Karpas-422 (cell line): Measurements from ENCODE around the gene AP2M1. TPM values are rescaled to one million over a fixed set of nuclear protein-coding genes. Genes with fewer than 3 reads are reported as not detected.

Experiments
- DNase-seq: peaks from one replicate; pipeline ENCODE4 v3.0.0-alpha.2; 2015
- H2AFZ ChIP-seq: fragments of 200-600 bp; sonication (generic); 2 replicates; pipeline ENCODE4 v1.6.1; 2014; ENCODE audit warnings: antibody characterized with exemption, low read length, mixed read lengths
- H3K27ac ChIP-seq: fragments of 200-600 bp; sonication (generic); 2 replicates; pipeline ENCODE4 v1.5.1; 2014; ENCODE audit warnings: mild to moderate bottlenecking, low read length, moderate library complexity
- H3K27me3 ChIP-seq: fragments of 200-600 bp; sonication (generic); 2 replicates; pipeline ENCODE4 v1.6.1; 2014; ENCODE audit warnings: low read length, mixed read lengths
- H3K36me3 ChIP-seq: fragments of 200-600 bp; sonication (generic); 2 replicates; pipeline ENCODE4 v1.6.1; 2014; ENCODE audit warnings: low read length, mixed read lengths; ENCODE audit not compliant: insufficient read depth
- H3K4me1 ChIP-seq: fragments of 200-600 bp; sonication (generic); 2 replicates; pipeline ENCODE4 v1.6.1; 2014; ENCODE audit warnings: mild to moderate bottlenecking, low read length, mixed read lengths
- H3K4me2 ChIP-seq: fragments of 200-600 bp; sonication (generic); 2 replicates; pipeline ENCODE4 v1.6.1; 2014; ENCODE audit warnings: low read length, low read depth, mild to moderate bottlenecking; ENCODE audit not compliant: poor library complexity, severe bottlenecking
- H3K4me3 ChIP-seq: fragments of 200-600 bp; sonication (generic); 2 replicates; pipeline ENCODE4 v1.5.1; 2014; ENCODE audit warnings: mild to moderate bottlenecking, antibody characterized with exemption, low read length, mixed read lengths
- H3K79me2 ChIP-seq: fragments of 200-600 bp; sonication (generic); 2 replicates; pipeline ENCODE4 v1.6.1; 2014; ENCODE audit warnings: mild to moderate bottlenecking, low read length, mixed read lengths
- H3K9ac ChIP-seq: fragments of 200-600 bp; sonication (generic); 2 replicates; pipeline ENCODE4 v1.6.0; 2014; ENCODE audit warnings: low read length
- H3K9me2 ChIP-seq: fragments of 200-600 bp; sonication (generic), shearing (Covaris generic); replicated peaks from 2 replicates; pipeline ENCODE4 v1.6.0; 2014; ENCODE audit warnings: mild to moderate bottlenecking, low read length, moderate library complexity; ENCODE audit not compliant: insufficient read depth
- H3K9me3 ChIP-seq: fragments of 300-700, 200-600 bp; sonication (generic); 2 replicates; pipeline ENCODE4 v1.6.1; 2014; ENCODE audit warnings: low read length, mixed read lengths
- H4K20me1 ChIP-seq: fragments of 200-600 bp; sonication (generic); 2 replicates; pipeline ENCODE4 v1.6.1; 2014; ENCODE audit warnings: mild to moderate bottlenecking, antibody characterized with exemption, low read length, low read depth; ENCODE audit not compliant: insufficient read depth
- total RNA-seq: library from RNA; depleted of rRNA; stranded (reverse); fragments of >200 nt; shearing (Covaris generic); gene quantifications from 2 replicates; pipeline ENCODE4 v1.2.3, GENCODE V29; 2014; ENCODE audit warnings: low replicate concordance

AP2M1 gene
- total RNA-seq, 1 experiment from 2014 or later = 212 TPM

DNA sequence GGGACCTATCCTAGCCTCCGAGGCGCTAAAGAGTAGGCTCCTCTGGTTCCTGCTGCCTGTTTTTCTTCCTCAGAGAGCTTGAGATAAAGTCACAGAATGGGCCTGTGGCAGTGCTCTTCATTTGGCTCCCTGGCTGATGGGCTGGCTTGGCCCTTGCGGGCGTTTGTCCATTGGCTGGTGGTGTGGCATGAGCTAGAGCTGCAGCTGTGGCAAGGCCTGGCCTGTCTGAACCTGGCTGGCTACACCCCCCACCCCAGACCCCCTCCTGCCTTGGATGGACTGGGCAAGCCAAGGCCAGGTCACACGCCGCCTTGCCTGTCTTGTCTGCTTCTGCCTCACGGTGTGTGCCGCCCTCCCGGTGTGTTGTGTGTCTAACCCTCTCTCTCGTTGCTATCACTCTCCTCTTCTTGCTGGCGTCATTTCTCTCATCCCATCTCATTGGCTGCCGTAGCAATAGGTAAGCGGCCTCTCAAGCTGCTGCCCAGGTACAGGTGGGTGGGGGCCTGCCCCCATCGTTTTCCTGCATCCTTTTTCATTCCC, 3.2 kb downstream of the AP2M1 start:
- Histone ChIP-seq H3K4me3 (no peak overlapping the region), H3K27ac (no peak overlapping the region), H3K9ac (no peak overlapping the region), H3K79me2 (peaks cover 40% of the 10 kb centered on the region), H2AFZ (no peak overlapping the region), H3K9me3 (no peaks in the 10 kb centered on the region), H3K4me1 (peaks cover 27% of the 10 kb centered on the region), H3K4me2 (no peak overlapping the region), H4K20me1 (no peaks in the 10 kb centered on the region), H3K27me3 (no peaks in the 10 kb centered on the region), H3K36me3 (peaks cover 27% of the 10 kb centered on the region), H3K9me2 (no peaks in the 10 kb centered on the region)
- no peak for DNase-seq

DNA sequence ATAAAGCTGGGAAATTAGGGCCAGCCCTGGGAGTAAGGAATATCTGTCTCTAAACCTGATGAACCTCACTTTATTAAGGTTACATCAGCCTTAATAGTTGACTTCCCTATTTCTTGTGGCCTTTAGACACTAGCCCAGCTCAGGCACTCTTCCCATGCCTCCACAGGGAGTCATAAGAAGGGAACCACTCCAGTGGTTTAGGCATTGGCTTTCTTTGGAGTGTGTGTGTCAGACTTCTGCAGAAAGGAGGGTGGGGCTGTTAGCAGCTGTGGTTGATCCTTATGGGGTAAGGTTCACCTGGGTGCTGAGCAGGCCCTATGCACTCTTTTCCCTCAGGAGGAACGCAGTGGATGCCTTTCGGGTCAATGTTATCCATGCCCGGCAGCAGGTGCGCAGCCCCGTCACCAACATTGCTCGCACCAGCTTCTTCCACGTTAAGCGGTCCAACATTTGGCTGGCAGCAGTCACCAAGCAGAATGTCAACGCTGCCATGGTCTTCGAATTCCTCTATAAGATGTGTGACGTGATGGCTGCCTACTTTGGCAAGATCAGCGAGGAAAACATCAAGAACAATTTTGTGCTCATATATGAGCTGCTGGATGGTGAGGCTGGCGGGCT, 4.0 kb downstream of the AP2M1 start:
- Histone ChIP-seq H3K9ac (no peak overlapping the region), H3K4me1 (peaks cover 27% of the 10 kb centered on the region), H3K4me3 (no peak overlapping the region), H2AFZ (no peak overlapping the region), H3K4me2 (no peak overlapping the region), H3K9me3 (no peaks in the 10 kb centered on the region), H3K79me2 (peaks cover 40% of the 10 kb centered on the region), H3K27ac (no peak overlapping the region), H3K27me3 (no peaks in the 10 kb centered on the region), H3K9me2 (no peaks in the 10 kb centered on the region), H3K36me3 (peaks cover 32% of the 10 kb centered on the region), H4K20me1 (no peaks in the 10 kb centered on the region)
- DNase-seq = no peak

DNA sequence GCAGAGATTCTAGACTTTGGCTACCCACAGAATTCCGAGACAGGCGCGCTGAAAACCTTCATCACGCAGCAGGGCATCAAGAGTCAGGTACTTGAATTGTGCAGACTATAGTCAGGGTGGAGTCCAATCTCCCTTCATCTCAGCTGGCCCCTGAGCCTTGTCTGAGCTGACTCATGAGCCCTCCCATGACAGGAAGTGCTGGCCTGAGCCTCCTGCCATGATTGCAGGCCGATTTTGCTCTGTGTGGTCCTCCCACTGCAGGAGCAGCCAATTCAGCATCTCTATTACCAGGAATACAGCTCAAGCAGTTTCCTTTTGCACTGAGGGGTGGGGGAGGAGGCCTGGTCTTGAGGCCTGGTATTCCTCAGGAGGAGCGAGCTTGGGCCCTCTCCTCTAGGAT, 5.5 kb downstream of the AP2M1 start:
- Histone ChIP-seq H2AFZ (no peak overlapping the region), H3K9me2 (no peaks in the 10 kb centered on the region), H3K36me3 (peaks cover 32% of the 10 kb centered on the region), H3K79me2 (peaks cover 36% of the 10 kb centered on the region), H3K9me3 (no peaks in the 10 kb centered on the region), H4K20me1 (no peaks in the 10 kb centered on the region), H3K9ac (no peak overlapping the region), H3K4me3 (no peak overlapping the region), H3K27me3 (no peaks in the 10 kb centered on the region), H3K27ac (no peak overlapping the region), H3K4me1 (peaks cover 25% of the 10 kb centered on the region), H3K4me2 (no peak overlapping the region)
- DNase-seq = no peak

DNA sequence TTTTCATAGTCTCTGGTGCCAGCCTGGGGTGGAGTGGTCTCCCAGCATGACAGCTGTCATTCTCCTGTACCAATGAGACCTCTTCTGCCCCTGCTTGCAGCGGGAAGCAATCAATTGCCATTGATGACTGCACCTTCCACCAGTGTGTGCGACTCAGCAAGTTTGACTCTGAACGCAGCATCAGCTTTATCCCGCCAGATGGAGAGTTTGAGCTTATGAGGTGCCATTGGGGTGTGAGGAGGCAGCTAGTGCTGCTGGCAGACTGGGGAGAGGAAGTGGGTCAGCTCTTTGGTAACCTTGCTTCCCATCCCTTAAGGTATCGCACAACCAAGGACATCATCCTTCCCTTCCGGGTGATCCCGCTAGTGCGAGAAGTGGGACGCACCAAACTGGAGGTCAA, 6.9 kb downstream of the AP2M1 start:
- H3K9me3 ChIP-seq = no peaks in the 10 kb centered on the region
- H3K36me3 ChIP-seq = peaks cover 32% of the 10 kb centered on the region
- H3K27me3 ChIP-seq = no peaks in the 10 kb centered on the region
- H3K4me1 ChIP-seq = peaks cover 19% of the 10 kb centered on the region
- no peaks in the 10 kb centered on the region for H3K9me2 ChIP-seq
- H4K20me1 ChIP-seq = peaks cover under 1% of the 10 kb centered on the region; the same call in 1 of the 2 replicates
- peaks cover 27% of the 10 kb centered on the region for H3K79me2 ChIP-seq
- no peak overlapping the region for H3K9ac ChIP-seq
- no peak overlapping the region for H3K4me2 ChIP-seq
- DNase-seq = no peak
- no peak overlapping the region for H2AFZ ChIP-seq
- no peak overlapping the region for H3K27ac ChIP-seq
- H3K4me3 ChIP-seq = no peak overlapping the region

DNA sequence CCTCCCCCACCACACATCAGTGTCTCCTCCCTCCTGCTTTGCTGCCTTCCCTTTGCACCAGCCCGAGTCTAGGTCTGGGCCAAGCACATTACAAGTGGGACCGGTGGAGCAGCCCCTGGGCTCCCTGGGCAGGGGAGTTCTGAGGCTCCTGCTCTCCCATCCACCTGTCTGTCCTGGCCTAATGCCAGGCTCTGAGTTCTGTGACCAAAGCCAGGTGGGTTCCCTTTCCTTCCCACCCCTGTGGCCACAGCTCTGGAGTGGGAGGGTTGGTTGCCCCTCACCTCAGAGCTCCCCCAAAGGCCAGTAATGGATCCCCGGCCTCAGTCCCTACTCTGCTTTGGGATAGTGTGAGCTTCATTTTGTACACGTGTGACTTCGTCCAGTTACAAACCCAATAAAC, 9.0 kb downstream of the AP2M1 start:
- H3K9ac ChIP-seq = no peak overlapping the region
- peaks cover 21% of the 10 kb centered on the region for H3K4me1 ChIP-seq
- no peak overlapping the region for H3K4me3 ChIP-seq
- no peak overlapping the region for H2AFZ ChIP-seq
- H4K20me1 ChIP-seq = peaks cover 20% of the 10 kb centered on the region; the same call in 1 of the 2 replicates
- no peak overlapping the region for H3K4me2 ChIP-seq
- peaks cover 33% of the 10 kb centered on the region for H3K36me3 ChIP-seq
- H3K27ac ChIP-seq = no peak overlapping the region
- no peaks in the 10 kb centered on the region for H3K27me3 ChIP-seq
- H3K9me3 ChIP-seq = no peaks in the 10 kb centered on the region
- peaks cover 29% of the 10 kb centered on the region for H3K79me2 ChIP-seq
- H3K9me2 ChIP-seq = no peaks in the 10 kb centered on the region
- DNase-seq = no peak

DNA sequence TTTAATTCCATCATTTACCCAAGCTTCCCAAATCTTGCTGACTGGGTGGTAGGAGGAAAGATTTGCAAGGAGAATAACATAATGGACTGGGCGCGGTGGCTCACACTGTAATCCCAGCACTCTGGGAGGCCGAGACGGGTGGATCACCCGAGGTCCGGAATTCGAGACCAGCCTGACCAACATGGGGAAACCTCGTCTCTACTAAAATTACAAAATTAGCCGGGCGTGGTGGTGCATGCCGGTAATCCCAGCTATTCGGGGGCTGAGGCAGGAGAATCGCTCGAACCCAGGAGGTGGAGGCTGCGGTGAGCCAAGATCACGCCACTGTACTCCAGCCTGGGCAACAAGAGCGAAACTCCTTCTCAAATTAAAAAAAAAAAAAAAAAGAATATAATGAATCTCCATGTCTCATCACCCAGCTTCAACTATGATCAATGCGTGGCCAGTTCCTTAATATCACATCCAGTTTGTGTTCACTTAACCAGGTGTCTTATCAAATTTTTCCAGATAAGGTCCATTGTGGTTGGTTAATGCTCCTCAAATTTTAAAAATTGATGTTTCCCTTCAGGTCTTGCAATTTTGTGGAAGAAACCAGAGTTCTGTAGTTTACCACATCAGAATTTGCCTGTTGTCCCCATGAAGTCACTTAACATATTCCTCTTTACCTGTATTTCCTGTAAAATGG, 10.0 kb downstream of the AP2M1 start:
- no peaks in the 10 kb centered on the region for H3K9me2 ChIP-seq
- no peak overlapping the region for H3K27ac ChIP-seq
- H3K4me3 ChIP-seq = 0 out of 2 replicates have a peak overlapping the region, but pooled peaks have one; percentile 60
- H2AFZ ChIP-seq = no peak overlapping the region
- no peaks in the 10 kb centered on the region for H3K27me3 ChIP-seq
- no peak for DNase-seq
- peaks cover 34% of the 10 kb centered on the region for H3K36me3 ChIP-seq
- peaks cover 27% of the 10 kb centered on the region for H4K20me1 ChIP-seq
- H3K9ac ChIP-seq = peak overlapping the region; percentile 67; the same call in 1 of the 2 replicates
- H3K79me2 ChIP-seq = peaks cover 36% of the 10 kb centered on the region
- peaks cover 21% of the 10 kb centered on the region for H3K4me1 ChIP-seq
- no peaks in the 10 kb centered on the region for H3K9me3 ChIP-seq
- H3K4me2 ChIP-seq = peak overlapping the region; percentile 65

DNA sequence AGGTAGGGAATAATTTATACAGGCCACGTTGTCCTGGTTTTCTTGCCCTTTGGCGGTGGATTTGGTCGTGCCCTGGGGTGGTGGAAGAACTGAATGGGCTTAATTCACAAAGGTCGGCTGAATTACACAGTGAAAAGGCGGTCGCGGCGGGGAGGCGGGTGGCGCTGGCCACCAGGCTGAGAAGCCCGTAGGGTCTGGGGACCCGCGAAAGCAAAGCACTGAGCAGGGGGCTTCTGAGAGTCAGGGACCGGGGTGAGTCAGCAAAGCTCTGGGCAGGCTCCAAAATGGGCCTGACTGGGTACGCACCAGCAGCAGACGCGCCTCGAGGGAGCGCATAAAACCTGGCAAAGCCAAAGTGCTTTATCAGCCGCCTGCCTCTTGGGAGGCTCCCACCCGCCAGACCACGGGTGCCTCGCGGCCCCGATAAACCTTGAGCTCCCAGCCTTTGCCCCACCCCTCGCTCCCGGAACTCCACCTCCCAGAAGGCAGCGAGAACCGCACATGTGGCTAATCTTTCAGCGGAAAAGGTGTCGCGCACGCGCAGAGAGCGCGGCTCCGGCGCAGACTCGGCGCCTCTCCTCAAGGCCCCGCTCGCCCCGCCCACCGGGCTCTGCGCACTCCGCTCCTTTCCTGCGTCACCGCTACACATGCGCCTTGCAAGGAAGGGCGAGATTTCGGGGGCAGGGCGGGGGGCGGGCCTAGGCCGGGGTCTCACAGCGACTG, 11.0 kb downstream of the AP2M1 start:
- Histone ChIP-seq H3K4me1 (peaks cover 21% of the 10 kb centered on the region), H4K20me1 (peaks cover 27% of the 10 kb centered on the region), H3K9ac (peak overlapping the region; percentile 91), H3K9me2 (no peaks in the 10 kb centered on the region), H3K4me2 (peak overlapping the region; percentile 90), H3K27ac (peak overlapping the region; percentile 25; the same call in 1 of the 2 replicates), H3K4me3 (peak overlapping the region; percentile 95), H3K9me3 (no peaks in the 10 kb centered on the region), H2AFZ (peak overlapping the region; percentile 75; the same call in 1 of the 2 replicates), H3K27me3 (no peaks in the 10 kb centered on the region), H3K79me2 (peaks cover 40% of the 10 kb centered on the region), H3K36me3 (peaks cover 44% of the 10 kb centered on the region)
- peak; percentile 100 for DNase-seq
